Measurements from ENCODE around the gene SERPINE3. TPM values are rescaled to one million over a fixed set of nuclear protein-coding genes. Genes with fewer than 3 reads are reported as not detected.

SERPINE3 gene
- total and polyA plus RNA-seq, 7 donors: 0.03 TPM; not detected in 6

DNA sequence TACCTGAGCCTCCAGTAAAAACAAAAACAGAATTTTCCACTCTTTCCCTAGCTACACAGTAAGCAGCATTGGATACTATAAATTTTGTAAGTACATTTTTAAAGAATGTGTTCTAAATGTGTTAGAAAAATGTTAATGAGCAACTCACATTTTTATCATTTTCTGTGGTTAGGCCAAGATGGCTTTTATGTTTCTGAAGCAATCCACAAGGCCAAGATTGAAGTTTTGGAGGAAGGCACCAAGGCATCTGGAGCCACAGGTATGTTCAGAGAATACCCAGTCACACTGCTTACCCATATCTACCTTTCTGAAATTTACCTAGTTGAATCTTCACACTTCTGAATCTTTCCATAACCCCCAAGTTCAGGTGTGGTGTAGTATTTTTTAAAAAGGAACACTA is 21.6 kb downstream of the SERPINE3 start:
- TF ChIP-seq, protein P1, sequence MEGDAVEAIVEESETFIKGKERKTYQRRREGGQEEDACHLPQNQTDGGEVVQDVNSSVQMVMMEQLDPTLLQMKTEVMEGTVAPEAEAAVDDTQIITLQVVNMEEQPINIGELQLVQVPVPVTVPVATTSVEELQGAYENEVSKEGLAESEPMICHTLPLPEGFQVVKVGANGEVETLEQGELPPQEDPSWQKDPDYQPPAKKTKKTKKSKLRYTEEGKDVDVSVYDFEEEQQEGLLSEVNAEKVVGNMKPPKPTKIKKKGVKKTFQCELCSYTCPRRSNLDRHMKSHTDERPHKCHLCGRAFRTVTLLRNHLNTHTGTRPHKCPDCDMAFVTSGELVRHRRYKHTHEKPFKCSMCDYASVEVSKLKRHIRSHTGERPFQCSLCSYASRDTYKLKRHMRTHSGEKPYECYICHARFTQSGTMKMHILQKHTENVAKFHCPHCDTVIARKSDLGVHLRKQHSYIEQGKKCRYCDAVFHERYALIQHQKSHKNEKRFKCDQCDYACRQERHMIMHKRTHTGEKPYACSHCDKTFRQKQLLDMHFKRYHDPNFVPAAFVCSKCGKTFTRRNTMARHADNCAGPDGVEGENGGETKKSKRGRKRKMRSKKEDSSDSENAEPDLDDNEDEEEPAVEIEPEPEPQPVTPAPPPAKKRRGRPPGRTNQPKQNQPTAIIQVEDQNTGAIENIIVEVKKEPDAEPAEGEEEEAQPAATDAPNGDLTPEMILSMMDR (IDR thresholded peaks at IDR 0.05): no peak
- intact Hi-C loops (cut with DNase I): no loop called here
- no peaks in the 10 kb centered on the region for H3K9me3 ChIP-seq
- H3K27ac ChIP-seq: no peak overlapping the region
- DNase-seq (no peak), ATAC-seq (no peak)
- H3K4me3 ChIP-seq: no peak overlapping the region
- no peaks in the 10 kb centered on the region for H3K4me1 ChIP-seq
- no peaks in the 10 kb centered on the region for H3K27me3 ChIP-seq (ENCODE audit: insufficient read depth in 3 of 3, low read length in 2 of 3)
- peaks cover 0 to 47% of the 10 kb centered on the region in 2 donors for H3K36me3 ChIP-seq (ENCODE audit: insufficient read depth in 1 of 2, low read depth in 1 of 2)

DNA sequence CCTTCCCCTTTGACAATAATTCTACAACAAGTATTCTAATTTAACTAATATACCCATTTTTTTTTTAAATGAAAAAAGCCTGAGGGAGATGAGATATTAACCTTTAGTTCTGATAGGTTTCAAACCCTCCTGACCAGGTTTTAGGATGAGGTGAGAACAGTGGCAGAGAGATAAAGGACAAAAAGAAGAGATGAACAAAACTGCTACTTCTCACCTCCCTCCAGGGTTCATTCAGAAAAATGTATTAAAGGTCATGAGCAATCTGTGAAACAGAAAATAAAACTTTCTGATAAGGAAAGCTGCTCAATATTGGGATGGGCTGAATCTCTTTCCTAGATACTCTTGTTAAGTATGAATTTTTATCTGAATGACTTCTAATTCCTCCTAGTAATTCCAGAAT is 24.1 kb downstream of the SERPINE3 start:
- Histone ChIP-seq H3K36me3 (ENCODE audit: insufficient read depth in 1 of 2, low read depth in 1 of 2) (peaks cover 0 to 72% of the 10 kb centered on the region in 2 donors), H3K4me1 (no peaks in the 10 kb centered on the region), H3K27me3 (ENCODE audit: insufficient read depth in 3 of 3, low read length in 2 of 3) (no peaks in the 10 kb centered on the region), H3K27ac (no peak overlapping the region), H3K9me3 (no peaks in the 10 kb centered on the region), H3K4me3 (no peak overlapping the region)
- DNase-seq (no peak), ATAC-seq (no peak)
- TF ChIP-seq, protein P1 (IDR thresholded peaks at IDR 0.05): no peak
- intact Hi-C loops (cut with DNase I): no loop called here

DNA sequence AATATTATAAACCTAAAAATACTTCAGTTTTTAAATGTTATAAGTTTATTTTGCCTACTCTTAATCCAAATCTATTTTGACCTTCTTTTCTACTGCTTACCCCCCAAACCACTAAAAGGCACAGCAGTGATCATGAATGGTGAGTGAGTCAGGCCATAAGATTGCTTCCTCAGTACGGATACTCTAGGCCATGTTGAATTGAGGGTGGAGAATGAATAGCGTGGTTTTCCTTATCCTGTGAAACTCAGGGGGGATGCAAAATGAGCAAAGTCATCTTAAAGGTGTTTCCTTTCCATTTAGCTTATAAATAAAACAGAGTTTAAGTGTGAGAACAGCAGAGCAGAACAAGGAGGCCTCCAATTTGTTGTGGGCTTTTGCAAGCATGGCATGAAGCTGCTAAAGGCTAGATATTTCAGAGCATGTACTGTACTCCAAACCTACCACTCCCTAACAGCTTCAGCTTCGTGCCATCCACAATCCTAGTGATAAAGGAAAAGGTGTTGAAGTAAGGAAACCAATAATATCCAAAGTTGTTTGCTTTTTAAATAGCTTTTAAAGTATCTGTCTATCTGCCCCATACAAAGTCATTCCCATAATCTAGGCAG is 25.0 kb downstream of the SERPINE3 start:
- H3K4me1 ChIP-seq: no peaks in the 10 kb centered on the region
- TF ChIP-seq, protein P1 (IDR thresholded peaks at IDR 0.05): no peak
- no peaks in the 10 kb centered on the region for H3K9me3 ChIP-seq
- no peak overlapping the region for H3K27ac ChIP-seq
- H3K4me3 ChIP-seq: no peak overlapping the region
- H3K36me3 ChIP-seq (ENCODE audit: insufficient read depth in 1 of 2, low read depth in 1 of 2): peaks cover 0 to 79% of the 10 kb centered on the region in 2 donors
- WGBS, 3 donors: 79 to 85% (median 82%) methylated on average over 3 of the region's 3 CpGs
- DNase-seq: no peak
- ATAC-seq: no peak
- no peaks in the 10 kb centered on the region for H3K27me3 ChIP-seq (ENCODE audit: insufficient read depth in 3 of 3, low read length in 2 of 3)
- intact Hi-C loops (cut with DNase I): no loop called here

DNA sequence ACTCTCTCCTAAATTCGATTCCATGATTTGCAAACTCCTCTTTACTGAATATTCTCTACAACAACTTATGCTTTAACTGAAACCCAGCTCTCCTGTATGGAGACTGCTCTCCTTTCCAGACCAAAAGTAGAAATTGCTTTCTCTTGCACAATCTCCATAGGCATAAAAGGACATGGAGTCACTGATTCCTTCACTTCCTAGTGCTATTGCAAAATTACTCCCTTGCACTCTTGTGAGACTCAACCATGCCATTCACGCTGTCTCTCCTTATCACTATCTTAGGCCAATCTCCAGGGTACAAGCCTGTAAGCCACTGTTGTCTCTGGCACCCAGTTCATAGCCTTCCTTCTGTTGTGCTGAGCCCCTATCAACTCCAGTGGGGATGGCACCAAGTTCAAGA is 30.6 kb downstream of the SERPINE3 start:
- Histone ChIP-seq H3K27me3 (ENCODE audit: insufficient read depth in 3 of 3, low read length in 2 of 3) (no peaks in the 10 kb centered on the region), H3K4me3 (no peak overlapping the region), H3K36me3 (ENCODE audit: insufficient read depth in 1 of 2, low read depth in 1 of 2) (peaks cover 4 to 85% of the 10 kb centered on the region in 2 donors), H3K9me3 (no peaks in the 10 kb centered on the region), H3K27ac (no peak overlapping the region), H3K4me1 (no peaks in the 10 kb centered on the region)
- DNase-seq (no peak), ATAC-seq (no peak)
- TF ChIP-seq, protein P1 (IDR thresholded peaks at IDR 0.05): no peak
- intact Hi-C loops (cut with DNase I): no loop called here
- 95 to 97% (median 95%) methylated on average over 2 of the region's 2 CpGs for WGBS, 3 donors

DNA sequence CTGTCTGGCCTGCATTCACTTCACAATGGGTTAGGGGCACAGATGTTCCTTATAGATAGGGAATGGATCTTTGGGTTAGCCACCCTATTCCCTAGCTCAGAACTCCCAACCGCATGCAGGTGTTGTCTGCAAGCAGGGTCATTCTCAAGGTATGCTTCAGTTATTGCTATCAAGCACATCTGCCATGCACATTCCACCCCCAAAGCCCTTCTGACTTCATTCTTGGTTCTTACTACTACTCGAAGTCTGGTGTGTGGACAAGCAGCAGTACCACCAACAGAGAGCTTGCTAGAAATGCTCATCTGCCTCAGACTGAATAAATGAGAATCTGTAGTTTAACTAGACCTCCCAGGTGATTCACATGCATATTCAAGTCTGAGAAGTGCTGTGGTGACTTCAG is 31.3 kb downstream of the SERPINE3 start:
- TF ChIP-seq, protein P1 (IDR thresholded peaks at IDR 0.05): no peak
- H3K36me3 ChIP-seq (ENCODE audit: insufficient read depth in 1 of 2, low read depth in 1 of 2): peaks cover 4 to 85% of the 10 kb centered on the region in 2 donors

More for the DNA sequence above, 31.3 kb downstream of the SERPINE3 start:
- WGBS, 3 donors: 96 to 100% (median 97%) methylated on average over 2 of the region's 2 CpGs
- Histone ChIP-seq H3K27me3 (ENCODE audit: insufficient read depth in 3 of 3, low read length in 2 of 3) (no peaks in the 10 kb centered on the region), H3K4me3 (no peak overlapping the region), H3K9me3 (no peaks in the 10 kb centered on the region), H3K4me1 (no peaks in the 10 kb centered on the region), H3K27ac (no peak overlapping the region)
- intact Hi-C loops (cut with DNase I): no loop called here
- ATAC-seq: no peak
- no peak for DNase-seq

Measured in psoas muscle (tissue), 8 donors.